SU-DHL-6 (cell line): Measurements from ENCODE around the gene PFKM.
A peak's percentile ranks its signal among the peaks of the same experiment; 100 is the strongest.

Experiments used
- H2AFZ ChIP-seq: fragments of 200-600 bp; sonication (generic); 2 replicates; pipeline ENCODE4 v1.6.1; 2014; ENCODE audit warnings: low read depth, mild to moderate bottlenecking, moderate library complexity, mixed read lengths, antibody characterized with exemption, low read length; ENCODE audit not compliant: severe bottlenecking
- H3F3A ChIP-seq: fragments of 200-600 bp; shearing (Covaris generic); 2 replicates; pipeline ENCODE4 v1.6.0; 2016; ENCODE audit warnings: antibody characterized with exemption, mild to moderate bottlenecking; ENCODE audit not compliant: insufficient read depth
- H3K27ac ChIP-seq: fragments of 200-600 bp; sonication (generic); 2 replicates; pipeline ENCODE4 v1.5.1; 2016; ENCODE audit warnings: low read depth, mild to moderate bottlenecking, low read length, moderate library complexity, mixed read lengths
- H3K27me3 ChIP-seq: fragments of 200-600 bp; sonication (generic), shearing (Covaris generic); 2 replicates; pipeline ENCODE4 v1.6.0; 2014; ENCODE audit warnings: mild to moderate bottlenecking, low read length
- H3K36me3 ChIP-seq: fragments of 200-600 bp; sonication (generic); 2 replicates; pipeline ENCODE4 v1.6.1; 2014; ENCODE audit warnings: mild to moderate bottlenecking, low read length, mixed read lengths
- H3K4me2 ChIP-seq: fragments of 300-600, 200-600 bp; shearing (Covaris generic), sonication (generic); 2 replicates; pipeline ENCODE4 v1.6.0; 2014; ENCODE audit warnings: low read length, low read depth, mild to moderate bottlenecking; ENCODE audit not compliant: poor library complexity, severe bottlenecking
- H3K4me3 ChIP-seq: fragments of 200-600 bp; sonication (generic); 2 replicates; pipeline ENCODE4 v1.5.1; 2014; ENCODE audit warnings: antibody characterized with exemption, low read length, mild to moderate bottlenecking, mixed read lengths; ENCODE audit not compliant: insufficient read depth, poor library complexity, severe bottlenecking
- H3K79me2 ChIP-seq: fragments of 200-600 bp; sonication (generic); 2 replicates; pipeline ENCODE4 v1.6.1; 2014; ENCODE audit warnings: mild to moderate bottlenecking, low read length, moderate library complexity; ENCODE audit not compliant: insufficient read depth
- H3K9ac ChIP-seq: fragments of 200-600 bp; sonication (generic); 2 replicates; pipeline ENCODE4 v1.7.0; 2014; ENCODE audit warnings: mild to moderate bottlenecking, low read length
- H3K9me2 ChIP-seq: fragments of 200-600 bp; sonication (generic); replicated peaks from 2 replicates; pipeline ENCODE4 v1.6.1; 2014; ENCODE audit warnings: low read length; ENCODE audit not compliant: insufficient read depth
- H3K9me3 ChIP-seq: fragments of 200-600 bp; sonication (generic); 2 replicates; pipeline ENCODE4 v1.6.1; 2014; ENCODE audit warnings: low read length, mixed read lengths; ENCODE audit not compliant: insufficient read depth
- H4K20me1 ChIP-seq: fragments of 200-600 bp; sonication (generic); 2 replicates; pipeline ENCODE4 v1.6.1; 2014; ENCODE audit warnings: low read depth, mild to moderate bottlenecking, antibody characterized with exemption, low read length, moderate library complexity, mixed read lengths
- CTCF ChIP-seq: fragments of 200-600 bp; sonication (generic); IDR thresholded peaks from one replicate; pipeline ENCODE4 v1.5.1; 2017; ENCODE audit warnings: antibody characterized with exemption, mild to moderate bottlenecking, low read length, moderate library complexity; ENCODE audit not compliant: insufficient read depth, poor library complexity, severe bottlenecking
- EZH2phosphoT487 ChIP-seq: fragments of 200-600 bp; sonication (generic), shearing (Covaris generic); conservative IDR thresholded peaks from 2 replicates; pipeline ENCODE4 v1.6.1; 2018; ENCODE audit warnings: mild to moderate bottlenecking, antibody characterized with exemption, low read length, moderate library complexity, mixed read lengths

Gene PFKM

DNA sequence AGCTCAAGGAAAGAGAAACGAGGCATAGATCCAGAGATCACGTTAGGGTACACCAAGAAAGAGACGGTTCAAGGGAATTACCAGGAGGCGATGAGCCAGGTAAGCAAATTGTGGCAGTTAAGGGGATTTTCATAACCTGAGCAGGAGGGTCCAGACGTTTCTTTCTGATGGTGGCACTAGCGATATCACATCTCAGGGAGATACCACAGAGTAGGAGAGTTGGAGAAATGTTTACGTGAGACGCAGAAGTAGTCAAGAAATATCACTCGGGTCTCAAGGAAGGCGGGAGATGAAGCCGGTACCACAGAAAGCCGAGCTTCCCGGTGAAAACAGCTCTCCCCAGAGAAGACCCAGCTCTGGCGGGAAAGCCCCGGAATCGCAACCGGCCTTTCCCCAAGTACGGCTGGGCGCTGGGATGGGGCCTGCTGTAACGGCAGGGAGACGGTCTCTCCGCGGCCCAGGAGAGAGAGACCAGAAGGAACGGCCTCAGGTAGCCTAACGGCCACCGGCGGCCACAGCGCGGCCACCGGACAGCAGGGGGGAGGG lies 13.8 kb upstream of the PFKM start:
- H2AFZ ChIP-seq, result peak overlapping the region; percentile 67
- H3K4me2 ChIP-seq, result peak overlapping the region; percentile 86
- peak overlapping the region; percentile 94 for H3K9ac ChIP-seq
- no peaks in the 10 kb centered on the region for H3K27me3 ChIP-seq
- H4K20me1 ChIP-seq, result no peaks in the 10 kb centered on the region
- no peaks in the 10 kb centered on the region for H3K9me3 ChIP-seq
- H3K27ac ChIP-seq, result peak overlapping the region; percentile 92
- no peaks in the 10 kb centered on the region for H3K9me2 ChIP-seq
- peak overlapping the region; percentile 82 for H3K4me3 ChIP-seq
- H3F3A ChIP-seq, result peaks cover 16% of the 10 kb centered on the region
- peaks cover 51% of the 10 kb centered on the region for H3K79me2 ChIP-seq
- H3K36me3 ChIP-seq, result no peaks in the 10 kb centered on the region
- TF ChIP-seq CTCF (no peak), EZH2phosphoT487 (no peak)

- H3F3A ChIP-seq, result peaks cover 16% of the 10 kb centered on the region
- peak within 1 kb of the TSS; percentile 92 for H3K27ac ChIP-seq
- no peak for TF ChIP-seq CTCF
- TF ChIP-seq EZH2phosphoT487, result no peak
- peak within 1 kb of the TSS; percentile 82 for H3K4me3 ChIP-seq
- H3K4me2 ChIP-seq, result peak within 1 kb of the TSS; percentile 86
- H3K27me3 ChIP-seq, result no peaks in the 10 kb centered on the region
- H3K9me2 ChIP-seq, result no peaks in the 10 kb centered on the region
- peaks cover 45% of the 10 kb centered on the region for H3K79me2 ChIP-seq
- H3K36me3 ChIP-seq, result no peaks in the 10 kb centered on the region
- no peaks in the 10 kb centered on the region for H3K9me3 ChIP-seq
- peak within 1 kb of the TSS; percentile 94 for H3K9ac ChIP-seq
- H4K20me1 ChIP-seq, result no peaks in the 10 kb centered on the region
- peak within 1 kb of the TSS; percentile 67 for H2AFZ ChIP-seq
Observed at GRCh38 chr12:48105867-48106680, 13.1 kb upstream of the PFKM start, which contains the start of gene SENP1. Gene SENP1 (minus strand): TSS chr12:48106079. CDS start chr12:48101472, 4,607 bp downstream.

GRCh38 chr12:48106681-48107613 lies 12.2 kb upstream of the PFKM start:
- H3K4me3 ChIP-seq, result peak overlapping the region; percentile 82
- H3F3A ChIP-seq, result peaks cover 12% of the 10 kb centered on the region; the same call in 1 of the 2 replicates
- no peaks in the 10 kb centered on the region for H3K27me3 ChIP-seq
- no peaks in the 10 kb centered on the region for H3K9me3 ChIP-seq
- H4K20me1 ChIP-seq, result no peaks in the 10 kb centered on the region
- H3K27ac ChIP-seq, result peak overlapping the region; percentile 92
- no peak for TF ChIP-seq EZH2phosphoT487
- TF ChIP-seq CTCF, result no peak
- peak overlapping the region; percentile 67 for H2AFZ ChIP-seq
- H3K4me2 ChIP-seq, result peak overlapping the region; percentile 86
- no peaks in the 10 kb centered on the region for H3K9me2 ChIP-seq
- H3K79me2 ChIP-seq, result peaks cover 36% of the 10 kb centered on the region
- no peaks in the 10 kb centered on the region for H3K36me3 ChIP-seq
- H3K9ac ChIP-seq, result peak overlapping the region; percentile 94
